ENCODE data around the gene DPPA4. TPM values are rescaled to one million over a fixed set of nuclear protein-coding genes. Genes with fewer than 3 reads are reported as not detected.

Gene DPPA4
- total RNA-seq, 6 donors from 2014 or later, result 0.37 to 0.77 TPM; not detected in 4

GRCh38 chr3:109325109-109325508 lies 12.2 kb downstream of the DPPA4 start:
- DNase-seq (no peak), ATAC-seq (ENCODE audit: low FRiP score in 2 of 2) (no peak)
- 90 to 93% methylated on average over 5 of the region's 5 CpGs for WGBS, 2 donors
- Histone ChIP-seq H3K4me1 (no peaks in the 10 kb centered on the region), H3K36me3 (no peaks in the 10 kb centered on the region), H3K9me3 (no peaks in the 10 kb centered on the region), H3K27ac (no peak overlapping the region), H3K4me3 (no peak overlapping the region), H3K27me3 (no peaks in the 10 kb centered on the region)
- TF ChIP-seq CTCF (IDR thresholded peaks at IDR 0.05) (no peak), POLR2AphosphoS5 (IDR thresholded peaks at IDR 0.05) (no peak), EP300 (IDR thresholded peaks at IDR 0.05) (no peak), POLR2A (IDR thresholded peaks at IDR 0.05) (no peak)

- ATAC-seq (ENCODE audit: low FRiP score in 2 of 2), result no peak
- no peak for DNase-seq
Observed at GRCh38 chr3:109316162-109316730, 21.1 kb downstream of the DPPA4 start, which contains the start of gene DPPA2. DPPA2 (minus strand) TSS chr3:109316517; CDS start chr3:109314542, 1,975 bp downstream.

GRCh38 chr3:109313061-109313460 lies 24.3 kb downstream of the DPPA4 start:
- Histone ChIP-seq H3K36me3 (no peaks in the 10 kb centered on the region), H3K9me3 (no peaks in the 10 kb centered on the region), H3K27ac (no peak overlapping the region), H3K27me3 (no peaks in the 10 kb centered on the region), H3K4me1 (no peaks in the 10 kb centered on the region), H3K4me3 (no peak overlapping the region)
- TF ChIP-seq POLR2A (IDR thresholded peaks at IDR 0.05) (no peak), POLR2AphosphoS5 (IDR thresholded peaks at IDR 0.05) (no peak), CTCF (IDR thresholded peaks at IDR 0.05) (no peak), EP300 (IDR thresholded peaks at IDR 0.05) (no peak)
- WGBS, 2 donors, result 86 to 88% methylated on average over 1 of the region's 1 CpG
- no peak for DNase-seq
- no peak for ATAC-seq (ENCODE audit: low FRiP score in 2 of 2)

More at GRCh38 chr3:109316162-109316730, 21.1 kb downstream of the DPPA4 start, which contains the start of gene DPPA2:
- Histone ChIP-seq H3K27ac (no peak within 1 kb of the TSS), H3K4me3 (no peak within 1 kb of the TSS), H3K27me3 (no peaks in the 10 kb centered on the region), H3K36me3 (no peaks in the 10 kb centered on the region), H3K4me1 (no peaks in the 10 kb centered on the region), H3K9me3 (no peaks in the 10 kb centered on the region)
- 90 to 93% methylated on average over 19 to 21 of the region's 21 CpGs for WGBS, 2 donors
- TF ChIP-seq POLR2A (IDR thresholded peaks at IDR 0.05) (no peak), CTCF (IDR thresholded peaks at IDR 0.05) (no peak), POLR2AphosphoS5 (IDR thresholded peaks at IDR 0.05) (no peak), EP300 (IDR thresholded peaks at IDR 0.05) (no peak)

GRCh38 chr3:109297496-109297895 lies 39.9 kb downstream of the DPPA4 start:
- Histone ChIP-seq H3K9me3 (no peaks in the 10 kb centered on the region), H3K36me3 (no peaks in the 10 kb centered on the region), H3K4me3 (no peak overlapping the region), H3K27ac (no peak overlapping the region), H3K4me1 (no peaks in the 10 kb centered on the region), H3K27me3 (no peaks in the 10 kb centered on the region)
- no peak for TF ChIP-seq CTCF (IDR thresholded peaks at IDR 0.05)
- no peak for TF ChIP-seq POLR2AphosphoS5 (IDR thresholded peaks at IDR 0.05)
- 66 to 77% methylated on average over 2 of the region's 2 CpGs for WGBS, 2 donors
- ATAC-seq (ENCODE audit: low FRiP score in 2 of 2) (no peak), DNase-seq (no peak)

- Histone ChIP-seq H3K4me3 (no peak overlapping the region), H3K4me1 (no peaks in the 10 kb centered on the region), H3K36me3 (no peaks in the 10 kb centered on the region), H3K27me3 (no peaks in the 10 kb centered on the region), H3K9me3 (no peaks in the 10 kb centered on the region), H3K27ac (no peak overlapping the region)
- ATAC-seq (ENCODE audit: low FRiP score in 2 of 2) (no peak), DNase-seq (no peak)
- TF ChIP-seq POLR2AphosphoS5 (IDR thresholded peaks at IDR 0.05), result no peak
- TF ChIP-seq POLR2A (IDR thresholded peaks at IDR 0.05), result no peak
- TF ChIP-seq EP300 (IDR thresholded peaks at IDR 0.05), result no peak
- no peak for TF ChIP-seq CTCF (IDR thresholded peaks at IDR 0.05)
Observed at GRCh38 chr3:109284071-109284470, 53.3 kb downstream of the DPPA4 start.
